GM23338 (cell line): Measurements from ENCODE around the gene PIAS1.

Experiments used
- CREB1 ChIP-seq: fragments of 250-450 bp; sonication (Bioruptor Pico); IDR thresholded peaks from 2 replicates; pipeline ENCODE4 v1.5.0; 2020; ENCODE audit warnings: low read depth, mild to moderate bottlenecking, moderate library complexity
- CTCF ChIP-seq, 2 experiments: fragments of 200-600 bp in 1 of 2; sonication (generic) in 1 of 2; conservative IDR thresholded peaks; 2 replicates each; pipeline versions ENCODE4 v1.5.1 to v1.6.1; 2016 to 2017; ENCODE audit warnings: antibody characterized with exemption in 2 of 2, low read depth in 2 of 2, mild to moderate bottlenecking in 2 of 2, moderate library complexity in 1 of 2
- EZH2 ChIP-seq: fragments of 200-600 bp; sonication (generic); IDR thresholded peaks from one replicate; pipeline ENCODE4 v1.8.0; 2017; ENCODE audit warnings: antibody characterized with exemption, mild to moderate bottlenecking, low read depth; ENCODE audit not compliant: unreplicated experiment
- EZH2phosphoT487 ChIP-seq: fragments of 200-600 bp; sonication (generic); IDR thresholded peaks from one replicate; pipeline ENCODE4 v1.8.1; 2018; ENCODE audit warnings: antibody characterized with exemption; ENCODE audit not compliant: unreplicated experiment
- JUNB ChIP-seq: IDR thresholded peaks from one replicate; pipeline ENCODE4 v1.6.1; 2016; ENCODE audit warnings: antibody characterized with exemption; ENCODE audit not compliant: unreplicated experiment
- NANOG ChIP-seq: IDR thresholded peaks from 2 replicates; pipeline ENCODE4 v1.6.1; 2016; ENCODE audit warnings: antibody characterized with exemption, borderline replicate concordance
- POLR2AphosphoS5 ChIP-seq: IDR thresholded peaks from 2 replicates; pipeline ENCODE4 v1.6.1; 2016; ENCODE audit warnings: antibody characterized with exemption, low read depth
- REST ChIP-seq: IDR thresholded peaks from one replicate; pipeline ENCODE4 v1.6.1; 2018; ENCODE audit warnings: antibody characterized with exemption; ENCODE audit not compliant: unreplicated experiment
- STAT1 ChIP-seq: IDR thresholded peaks from one replicate; pipeline ENCODE4 v1.6.1; 2016; ENCODE audit warnings: antibody characterized with exemption; ENCODE audit not compliant: unreplicated experiment
- ZNF114 ChIP-seq: fragments of 250-450 bp; sonication (Bioruptor Pico); IDR thresholded peaks from 2 replicates; pipeline ENCODE4 v1.5.0; 2020; ENCODE audit warnings: mild to moderate bottlenecking, moderate library complexity
- ZNF331 ChIP-seq: fragments of 250-450 bp; sonication (Bioruptor Pico); IDR thresholded peaks from 2 replicates; pipeline ENCODE4 v1.5.0; 2020; ENCODE audit warnings: low read depth, mild to moderate bottlenecking, moderate library complexity

GRCh38 chr15:68210821-68211655 is 156.9 kb downstream of the PIAS1 start:
- TF ChIP-seq JUNB = no peak
- no peak for TF ChIP-seq EZH2
- peak; percentile 81 to 94 for TF ChIP-seq CTCF (conservative IDR thresholded peaks at IDR 0.05; ENCODE audit: low read depth in 2 of 2)
- no peak for TF ChIP-seq POLR2AphosphoS5
- TF ChIP-seq REST = no peak
- TF ChIP-seq EZH2phosphoT487 = no peak
- 0 out of 2 replicates have a peak, but pooled peaks have one; percentile 23 for TF ChIP-seq CREB1
- no peak for TF ChIP-seq STAT1
- no peak for TF ChIP-seq ZNF331 (CRISPR knock-in tag)
- no peak for TF ChIP-seq ZNF114
- no peak for TF ChIP-seq NANOG
